SKM-1 treated with dmso at 0.1 percent for 144 hours (cell line): ENCODE measurements around the gene ADAMTS15.

Source experiments
- DNase-seq: peaks from one replicate; lab custom pipeline; 2025; ENCODE audit not compliant: unreplicated experiment; lab: John Stamatoyannopoulos, UW

The ADAMTS15 gene

GRCh38 chr11:130476922-130477491 is 28.6 kb downstream of the ADAMTS15 start:
- DNase-seq = no peak

GRCh38 chr11:130477586-130478203 is 29.2 kb downstream of the ADAMTS15 start:
- DNase-seq = no peak

GRCh38 chr11:130478204-130478701 is 29.8 kb downstream of the ADAMTS15 start:
- no peak for DNase-seq

GRCh38 chr11:130478881-130479280 is 30.4 kb downstream of the ADAMTS15 start:
- DNase-seq = no peak

GRCh38 chr11:130480186-130480585 is 31.7 kb downstream of the ADAMTS15 start:
- DNase-seq = no peak

- no peak for DNase-seq
Observed at GRCh38 chr11:130480711-130481140, 32.3 kb downstream of the ADAMTS15 start.

- DNase-seq = no peak
Observed at GRCh38 chr11:130483124-130483523, 34.7 kb downstream of the ADAMTS15 start.

- no peak for DNase-seq
Observed at GRCh38 chr11:130485983-130486382, 37.5 kb downstream of the ADAMTS15 start.

- DNase-seq = no peak
Observed at GRCh38 chr11:130486391-130486836, 38.0 kb downstream of the ADAMTS15 start.

- no peak for DNase-seq
Observed at GRCh38 chr11:130486987-130487923, 38.8 kb downstream of the ADAMTS15 start.

GRCh38 chr11:130487924-130488815 is 39.7 kb downstream of the ADAMTS15 start:
- DNase-seq = no peak

GRCh38 chr11:130488848-130489584 is 40.6 kb downstream of the ADAMTS15 start:
- DNase-seq = no peak

- no peak for DNase-seq
Observed at GRCh38 chr11:130489716-130490115, 41.3 kb downstream of the ADAMTS15 start.

- no peak for DNase-seq
Observed at GRCh38 chr11:130490682-130491449, 42.4 kb downstream of the ADAMTS15 start.

GRCh38 chr11:130498181-130498580 is 49.7 kb downstream of the ADAMTS15 start:
- DNase-seq = no peak

GRCh38 chr11:130499828-130500227 is 51.4 kb downstream of the ADAMTS15 start:
- no peak for DNase-seq

- DNase-seq = no peak
Observed at GRCh38 chr11:130504317-130504716, 55.9 kb downstream of the ADAMTS15 start.

GRCh38 chr11:130508913-130509312 is 60.5 kb downstream of the ADAMTS15 start:
- DNase-seq = no peak

- DNase-seq = no peak
Observed at GRCh38 chr11:130509942-130510341, 61.5 kb downstream of the ADAMTS15 start.
